GM18861 (cell line): ENCODE results near the gene SERP2.

Source experiments
- ATAC-seq: cut with Tn5 transposase; IDR thresholded peaks from one replicate; pipeline ENCODE4 v1.9.1; 2021; ENCODE audit not compliant: unreplicated experiment

The SERP2 gene

GRCh38 chr13:44409595-44409994 lies 36.0 kb downstream of the SERP2 start:
- ATAC-seq, result no peak

- ATAC-seq, result no peak
Measured at GRCh38 chr13:44410328-44410859, 36.8 kb downstream of the SERP2 start.

- ATAC-seq, result no peak
Measured at GRCh38 chr13:44411841-44412240, 38.2 kb downstream of the SERP2 start.

- ATAC-seq, result no peak
Measured at GRCh38 chr13:44412346-44412935, 38.8 kb downstream of the SERP2 start.

GRCh38 chr13:44413095-44413494 lies 39.5 kb downstream of the SERP2 start:
- no peak for ATAC-seq

- ATAC-seq, result no peak
Measured at GRCh38 chr13:44414716-44415115, 41.1 kb downstream of the SERP2 start.

- ATAC-seq, result no peak
Measured at GRCh38 chr13:44415815-44416214, 42.2 kb downstream of the SERP2 start.

GRCh38 chr13:44416301-44416700 lies 42.7 kb downstream of the SERP2 start:
- no peak for ATAC-seq

- ATAC-seq, result no peak
Measured at GRCh38 chr13:44416744-44417143, 43.1 kb downstream of the SERP2 start.

- no peak for ATAC-seq
Measured at GRCh38 chr13:44417446-44417845, 43.8 kb downstream of the SERP2 start.

GRCh38 chr13:44417876-44418275 lies 44.3 kb downstream of the SERP2 start:
- no peak for ATAC-seq

GRCh38 chr13:44420376-44421220 lies 47.0 kb downstream of the SERP2 start:
- ATAC-seq, result no peak

- ATAC-seq, result no peak
Measured at GRCh38 chr13:44421853-44422525, 48.4 kb downstream of the SERP2 start.

- ATAC-seq, result no peak
Measured at GRCh38 chr13:44422755-44423643, 49.4 kb downstream of the SERP2 start.

- no peak for ATAC-seq
Measured at GRCh38 chr13:44423824-44424223, 50.2 kb downstream of the SERP2 start.

- no peak for ATAC-seq
Measured at GRCh38 chr13:44425041-44425814, 51.6 kb downstream of the SERP2 start.

- ATAC-seq, result no peak
Measured at GRCh38 chr13:44425815-44426078, 52.1 kb downstream of the SERP2 start.

- no peak for ATAC-seq
Measured at GRCh38 chr13:44426461-44426860, 52.8 kb downstream of the SERP2 start.

- ATAC-seq, result no peak
Measured at GRCh38 chr13:44429311-44429710, 55.7 kb downstream of the SERP2 start.

- ATAC-seq, result no peak
Measured at GRCh38 chr13:44431150-44431549, 57.5 kb downstream of the SERP2 start.
